Kidney (tissue), 14 donors: ENCODE results near the gene ZNF438. TPM values are rescaled to one million over a fixed set of nuclear protein-coding genes. Genes with fewer than 3 reads are reported as not detected.

Experiments
- DNase-seq, 5 donors: peaks; one replicate each; pipeline ENCODE4 v3.0.0-alpha.2; 2013 to 2020
- FAIRE-seq: peaks from 2 replicates; lab custom pipeline; 2012; peaks lifted over from hg19 to GRCh38; lab: Jason Lieb, UNC
- H3K27ac ChIP-seq, 2 donors: one replicate each; pipeline ENCODE4 v1.7.0; 2013; ENCODE audit warnings: low read depth in 2 of 2, low read length in 2 of 2, inconsistent platforms in 1 of 2
- H3K27me3 ChIP-seq: one replicate; pipeline ENCODE4 v1.7.1; 2013; ENCODE audit warnings: low read length, inconsistent platforms; ENCODE audit not compliant: control insufficient read depth, insufficient read depth
- H3K36me3 ChIP-seq, 3 donors: one replicate each; pipeline versions ENCODE4 v1.7.0 to v1.7.1; 2013; ENCODE audit warnings: low read length in 3 of 3, control low read depth in 1 of 3, inconsistent platforms in 1 of 3; ENCODE audit not compliant: insufficient read depth in 3 of 3, control insufficient read depth in 2 of 3
- H3K4me1 ChIP-seq, 3 donors: one replicate each; pipeline versions ENCODE4 v1.7.0 to v1.7.1; 2013; ENCODE audit warnings: low read length in 3 of 3, inconsistent platforms in 1 of 3, low read depth in 1 of 3; ENCODE audit not compliant: control insufficient read depth in 2 of 3, insufficient read depth in 2 of 3
- H3K4me3 ChIP-seq, 3 donors: one replicate each; pipeline versions ENCODE4 v1.7.0 to v1.8.1; 2013; ENCODE audit warnings: low read length in 3 of 3, control low read depth in 1 of 3, inconsistent platforms in 1 of 3
- H3K9ac ChIP-seq, 3 donors: one replicate each; pipeline versions ENCODE4 v1.7.0 to v1.7.1; 2013; ENCODE audit warnings: low read length in 3 of 3, control low read depth in 1 of 3, inconsistent platforms in 1 of 3
- H3K9me3 ChIP-seq, 3 donors: one replicate each; pipeline versions ENCODE4 v1.7.0 to v1.7.1; 2013; ENCODE audit warnings: low read length in 3 of 3, control low read depth in 1 of 3, inconsistent platforms in 1 of 3; ENCODE audit not compliant: control insufficient read depth in 2 of 3, insufficient read depth in 1 of 3
- intact Hi-C: fragments of 100-400 bp; cut with DNase I; formaldehyde crosslinking; loops from one replicate; pipeline ENCODE4 v1.11.1; 2022
- polyA plus RNA-seq: library from polyadenylated mRNA; stranded (reverse); fragments of 350-450 nt; fragmentation: Illumina TruSeq; extraction: RNeasy Lipid Tissue Mini Kit (QIAGEN cat#74804); gene quantifications from one replicate; pipeline ENCODE4 v1.2.3, GENCODE V29; 2014; ENCODE audit warnings: low read depth, low replicate concordance; ENCODE audit not compliant: insufficient read depth
- total RNA-seq: library from RNA; stranded (reverse); fragmentation: NEBNext Ultra II Directional; extraction: Animal tissue kit (Norgen Biotek cat#: 25700); gene quantifications from one replicate; pipeline ENCODE4 v1.2.1, GENCODE V29; 2021
- TF ChIP-seq, protein P1 (sequence below): IDR thresholded peaks from 3 replicates; pipeline ENCODE4 v1.5.1; 2012; ENCODE audit warnings: mild to moderate bottlenecking, moderate library complexity, borderline replicate concordance; ENCODE audit not compliant: insufficient read depth; ENCODE audit errors: extremely low read depth
- donor health status: control.
- donor health status: control.
- donor health status: control.
- donor health status: control.
- donor health status: control.
- donor health status: DM: yes; HTN: yes; CAD: no.
- donor health status: Normal renal cell carcinoma (clear cell type).

Gene ZNF438
- total and polyA plus RNA-seq, 2 donors from 2014 or later: 5.9 to 9.9 TPM

DNA sequence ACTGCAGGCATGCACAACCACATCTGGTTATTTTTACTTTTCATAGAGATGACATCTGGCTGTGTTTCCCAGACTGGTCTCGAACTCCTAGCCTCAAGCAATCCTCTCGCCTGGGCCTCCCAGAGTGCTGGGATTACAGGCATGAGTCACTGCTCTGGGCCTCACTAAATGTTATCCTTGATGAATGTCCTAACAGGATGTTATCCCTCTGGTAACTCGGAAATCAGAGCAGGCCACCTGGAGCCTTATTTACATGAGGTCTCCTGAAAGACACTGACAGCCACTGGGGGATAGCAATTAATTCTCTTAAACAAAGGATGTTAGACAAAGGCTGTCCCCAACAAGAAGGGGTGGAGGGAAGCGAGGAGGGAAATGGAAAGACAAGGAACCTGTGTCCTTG, 4.5 kb upstream of the ZNF438 start:
- FAIRE-seq: no peak
- intact Hi-C loops: no loop called here
- Histone ChIP-seq H3K36me3 (no peaks in the 10 kb centered on the region), H3K4me3 (no peak overlapping the region), H3K27me3 (no peaks in the 10 kb centered on the region), H3K9me3 (no peaks in the 10 kb centered on the region), H3K4me1 (peaks cover 0 to under 1% (median 0%) of the 10 kb centered on the region in 3 donors), H3K27ac (no peak overlapping the region), H3K9ac (no peak overlapping the region)
- DNase-seq: no peak
- TF ChIP-seq, protein P1, sequence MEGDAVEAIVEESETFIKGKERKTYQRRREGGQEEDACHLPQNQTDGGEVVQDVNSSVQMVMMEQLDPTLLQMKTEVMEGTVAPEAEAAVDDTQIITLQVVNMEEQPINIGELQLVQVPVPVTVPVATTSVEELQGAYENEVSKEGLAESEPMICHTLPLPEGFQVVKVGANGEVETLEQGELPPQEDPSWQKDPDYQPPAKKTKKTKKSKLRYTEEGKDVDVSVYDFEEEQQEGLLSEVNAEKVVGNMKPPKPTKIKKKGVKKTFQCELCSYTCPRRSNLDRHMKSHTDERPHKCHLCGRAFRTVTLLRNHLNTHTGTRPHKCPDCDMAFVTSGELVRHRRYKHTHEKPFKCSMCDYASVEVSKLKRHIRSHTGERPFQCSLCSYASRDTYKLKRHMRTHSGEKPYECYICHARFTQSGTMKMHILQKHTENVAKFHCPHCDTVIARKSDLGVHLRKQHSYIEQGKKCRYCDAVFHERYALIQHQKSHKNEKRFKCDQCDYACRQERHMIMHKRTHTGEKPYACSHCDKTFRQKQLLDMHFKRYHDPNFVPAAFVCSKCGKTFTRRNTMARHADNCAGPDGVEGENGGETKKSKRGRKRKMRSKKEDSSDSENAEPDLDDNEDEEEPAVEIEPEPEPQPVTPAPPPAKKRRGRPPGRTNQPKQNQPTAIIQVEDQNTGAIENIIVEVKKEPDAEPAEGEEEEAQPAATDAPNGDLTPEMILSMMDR: no peak

DNA sequence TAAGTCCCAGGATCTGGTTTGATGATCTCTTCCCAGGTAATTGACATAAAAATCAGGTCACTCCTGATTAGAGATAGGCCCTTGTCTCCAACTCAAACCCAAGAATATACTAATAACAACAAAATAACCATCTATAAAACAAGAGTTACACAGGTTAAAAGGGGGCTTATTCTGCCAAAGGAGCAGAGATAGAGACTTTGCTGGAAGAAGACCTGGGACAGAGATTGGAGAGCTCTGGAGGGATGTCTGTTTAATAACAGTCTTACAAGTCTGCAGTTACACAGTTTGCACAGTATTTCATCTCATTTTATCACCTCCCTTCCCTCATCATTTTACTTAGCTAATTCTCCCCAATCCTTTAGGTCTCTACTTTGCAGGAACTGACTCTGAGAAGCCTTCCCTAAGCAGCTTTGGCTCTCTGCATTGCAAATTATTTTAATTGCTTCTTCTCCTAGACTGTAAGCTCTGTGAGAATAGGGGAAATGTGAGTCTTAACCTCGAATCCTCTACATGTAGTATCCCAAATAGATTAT, 3.7 kb upstream of the ZNF438 start:
- Histone ChIP-seq H3K9ac (no peak overlapping the region), H3K4me1 (peaks cover 0 to 7% (median 6%) of the 10 kb centered on the region in 3 donors), H3K4me3 (no peak overlapping the region), H3K36me3 (no peaks in the 10 kb centered on the region), H3K27me3 (no peaks in the 10 kb centered on the region), H3K27ac (no peak overlapping the region), H3K9me3 (no peaks in the 10 kb centered on the region)
- FAIRE-seq (no peak), DNase-seq (no peak)
- intact Hi-C loops: no loop called here
- TF ChIP-seq, protein P1: no peak

DNA sequence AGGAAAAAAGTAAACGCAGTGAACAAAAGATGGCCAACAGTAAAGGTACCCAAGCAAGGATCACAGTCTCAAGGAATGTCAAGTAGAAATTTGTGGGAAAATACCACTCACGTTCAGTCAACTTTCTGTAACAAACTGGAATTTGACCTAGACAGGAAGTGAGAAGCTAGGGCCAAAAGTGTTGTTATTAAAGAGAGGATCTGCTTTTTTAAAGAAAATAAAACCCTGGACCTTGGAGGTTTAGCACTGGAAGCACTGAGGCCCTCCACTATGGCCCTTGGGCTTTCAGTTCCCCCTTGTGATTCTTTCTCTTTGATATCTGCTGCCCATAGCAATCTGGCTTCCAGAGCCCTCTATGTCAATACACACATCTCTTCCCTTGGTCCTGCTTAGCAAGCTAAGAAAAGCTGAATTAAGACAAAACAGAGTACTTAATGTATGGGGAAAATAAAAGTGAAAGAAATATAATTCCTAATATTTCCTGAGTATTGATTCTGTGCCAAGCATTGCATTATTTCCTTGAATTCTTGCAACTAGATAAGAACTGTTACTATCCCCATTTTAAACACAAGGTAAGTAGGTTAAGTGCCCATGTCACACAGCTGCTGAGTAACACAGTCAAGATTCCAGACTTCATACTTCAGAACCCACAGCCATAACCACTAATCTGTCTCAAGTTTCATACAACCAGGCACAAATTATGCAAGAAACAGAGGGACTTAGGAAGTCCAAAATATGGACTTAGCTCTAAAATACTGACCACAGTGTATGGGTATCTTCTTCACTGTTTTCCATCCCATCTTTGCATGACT, 2.6 kb upstream of the ZNF438 start:
- Histone ChIP-seq H3K36me3 (no peaks in the 10 kb centered on the region), H3K9ac (no peak overlapping the region), H3K9me3 (no peaks in the 10 kb centered on the region), H3K27me3 (no peaks in the 10 kb centered on the region), H3K27ac (no peak overlapping the region), H3K4me3 (no peak overlapping the region), H3K4me1 (peaks cover 0 to 7% (median 6%) of the 10 kb centered on the region in 3 donors)
- TF ChIP-seq, protein P1: no peak
- FAIRE-seq (no peak), DNase-seq (no peak)
- intact Hi-C loops: no loop called here
